GM12878 (cell line): ENCODE measurements around the gene SLX4IP. TPM values are rescaled to one million over a fixed set of nuclear protein-coding genes. Genes with fewer than 3 reads are reported as not detected.
"Not testable (repeated sequence)": the region's sequence is repeated elsewhere in the genome, so short reads cannot be mapped to it uniquely, and the experiment has no call there.

ENCODE experiments used
- ATAC-seq: fragments of 200-7000 bp; cut with Tn5 transposase; 3 replicates; pipeline ENCODE4 v1.9.1; 2020; ENCODE audit warnings: mild to moderate bottlenecking, moderate library complexity
- BruUV-seq: library from RNA; stranded (reverse); fragments of 400-500 nt; replicated peaks from 2 replicates; lab custom pipeline; 2021; lab: Mats Ljungman, UMichigan
- CTCF ChIA-PET: fragments of 300-600 bp; sonication (Branson Sonifier 250); formaldehyde crosslinking; extraction: SDS; loops from one replicate; lab custom pipeline; 2021; ENCODE audit warnings: inconsistent platforms; lab: Yijun Ruan, JAX
- POLR2A ChIA-PET: fragments of 350-600 bp; formaldehyde crosslinking; extraction: SDS; loops from one replicate; lab custom pipeline; 2021; ENCODE audit warnings: inconsistent platforms; lab: Charles Lee
- RAD21 ChIA-PET: fragments of 300-600 bp; sonication (Branson Sonifier 250); formaldehyde crosslinking; loops from one replicate; lab custom pipeline; 2023; ENCODE audit warnings: antibody characterized with exemption; ENCODE audit not compliant: unreplicated experiment; lab: Charles Lee
- SMC1A ChIA-PET: fragments of 300-600 bp; sonication (Branson Sonifier 250); formaldehyde crosslinking; loops from one replicate; lab custom pipeline; 2023; ENCODE audit not compliant: unreplicated experiment, uncharacterized antibody; lab: Charles Lee
- DNase-seq: peaks from one replicate; pipeline ENCODE4 v3.0.0-alpha.2; 2011; ENCODE audit warnings: low read depth, low spot score
- FAIRE-seq: peaks from 3 replicates; lab custom pipeline; 2011; peaks lifted over from hg19 to GRCh38; lab: Jason Lieb, UNC
- H2AFZ ChIP-seq: 2 replicates; pipeline ENCODE4 v1.6.0; 2011; ENCODE audit warnings: low read depth, low read length, control low read depth; ENCODE audit not compliant: control insufficient read depth
- H3K27ac ChIP-seq: 2 replicates; pipeline ENCODE4 v1.5.1; 2011; ENCODE audit warnings: control low read depth; ENCODE audit not compliant: control insufficient read depth, insufficient read depth
- H3K27me3 ChIP-seq, 2 experiments: replicated peaks in 1 of 2; 2 replicates each; pipeline versions ENCODE4 v1.6.0 to v1.6.1; 2011; ENCODE audit warnings: low read length in 1 of 2; ENCODE audit not compliant: control insufficient read depth in 2 of 2, insufficient read depth in 2 of 2
- H3K36me3 ChIP-seq, 2 experiments: 2 replicates each; pipeline ENCODE4 v1.5.1; 2011; ENCODE audit warnings: low read length in 1 of 2; ENCODE audit not compliant: control insufficient read depth in 2 of 2, insufficient read depth in 2 of 2
- H3K4me1 ChIP-seq: 2 replicates; pipeline ENCODE4 v1.6.1; 2011; ENCODE audit warnings: mild to moderate bottlenecking, low read length, moderate library complexity, mixed read lengths; ENCODE audit not compliant: control insufficient read depth, insufficient read depth
- H3K4me2 ChIP-seq: 2 replicates; pipeline ENCODE4 v1.6.0; 2011; ENCODE audit warnings: control low read depth; ENCODE audit not compliant: control insufficient read depth, insufficient read depth
- H3K4me3 ChIP-seq: fragments of 200-600 bp; sonication (generic); 2 replicates; pipeline ENCODE4 v1.5.1; 2016
- H3K79me2 ChIP-seq: 2 replicates; pipeline ENCODE4 v1.6.0; 2011; ENCODE audit warnings: low read length; ENCODE audit not compliant: control insufficient read depth, insufficient read depth
- H3K9ac ChIP-seq: 2 replicates; pipeline ENCODE4 v1.8.0; 2011; ENCODE audit warnings: low read length, control low read depth, mixed read lengths; ENCODE audit not compliant: control insufficient read depth, insufficient read depth
- H3K9me3 ChIP-seq: replicated peaks from 3 replicates; pipeline ENCODE4 v1.5.1; 2011; ENCODE audit warnings: mild to moderate bottlenecking, low read length; ENCODE audit not compliant: control insufficient read depth, insufficient read depth
- H4K20me1 ChIP-seq: 2 replicates; pipeline ENCODE4 v1.6.0; 2011; ENCODE audit not compliant: control insufficient read depth, insufficient read depth
- ATF7 ChIP-seq: fragments of 450-650 bp; IDR thresholded peaks from 2 replicates; pipeline ENCODE4 v1.6.1; 2016; ENCODE audit warnings: low read depth, mild to moderate bottlenecking
- BHLHE40 ChIP-seq, 2 experiments: fragments of 450-650 bp in 1 of 2; IDR thresholded peaks; 2 replicates each; pipeline ENCODE4 v1.6.1; 2011 to 2017; ENCODE audit warnings: low read depth in 2 of 2, borderline replicate concordance in 1 of 2, improper control_type of control experiment in 1 of 2, low read length in 1 of 2, mild to moderate bottlenecking in 1 of 2
- CREB1 ChIP-seq: IDR thresholded peaks from 2 replicates; pipeline ENCODE4 v1.6.1; 2012; ENCODE audit warnings: low read depth, mild to moderate bottlenecking, inconsistent platforms
- IKZF1 ChIP-seq: fragments of 450-650 bp; conservative IDR thresholded peaks from 2 replicates; pipeline ENCODE4 v1.6.1; 2017; ENCODE audit warnings: antibody characterized with exemption, mild to moderate bottlenecking
- KDM1A ChIP-seq: fragments of 200-600 bp; sonication (generic); IDR thresholded peaks from 2 replicates; pipeline ENCODE4 v1.6.1; 2016; ENCODE audit warnings: borderline replicate concordance
- PML ChIP-seq: IDR thresholded peaks from 2 replicates; pipeline ENCODE4 v1.6.1; 2012; ENCODE audit warnings: low read length, inconsistent platforms
- ZNF384 ChIP-seq: IDR thresholded peaks from 2 replicates; pipeline ENCODE4 v1.6.1; 2012; ENCODE audit warnings: low read depth, mild to moderate bottlenecking, low read length, improper control_type of control experiment, borderline replicate concordance
- WGBS: methylation state at CpG from one replicate; pipeline ENCODE4 v1.1.6; 2016; ENCODE audit warnings: low lambda C conversion rate; ENCODE audit not compliant: insufficient replicate concordance, insufficient coverage; ENCODE audit errors: missing lambda C conversion rate; 5-methylcytosine and 5-hydroxymethylcytosine counted together
- in situ Hi-C: fragments of 300-500 bp; cut with MboI; formaldehyde crosslinking; loops from 9 replicates; pipeline ENCODE4 v1.14.3; 2018; ENCODE audit warnings: mixed read lengths
- intact Hi-C: fragments of 100-400 bp; cut with micrococcal nuclease; formaldehyde crosslinking; loops from one replicate; pipeline ENCODE4 v1.14.2; 2022; ENCODE audit not compliant: unreplicated experiment
- polyA plus RNA-seq, 11 experiments: library from polyadenylated mRNA; depleted of rRNA in 4 of 11; unstranded in 6 of 11; stranded (reverse) in 5 of 11; fragments of >200 nt; fragmentation: Nextera tagmentation in 4 of 11; fragmentation: Illumina TruSeq in 1 of 11; extraction: Ambion mirVana in 4 of 11; extraction: Trizol in 1 of 11; gene quantifications; 1 replicate in 1 of 11; 2 replicates in 10 of 11; pipeline versions ENCODE4 v1.2.1 to v1.2.3, GENCODE V29; 2011 to 2016; ENCODE audit warnings: inconsistent platforms in 2 of 11, missing spikeins in 2 of 11, low read depth in 1 of 11
- total RNA-seq, 4 experiments: library from RNA; depleted of rRNA in 3 of 4; stranded (reverse); fragments of >200 nt in 3 of 4; fragmentation: Illumina TruSeq in 1 of 4; extraction: Trizol in 1 of 4; gene quantifications; 2 replicates each; pipeline versions ENCODE4 v1.2.1 to v1.2.3, GENCODE V29; 2013 to 2021
- TF ChIP-seq, protein P1 (sequence below): fragments of 450-650 bp; IDR thresholded peaks from 2 replicates; pipeline ENCODE4 v1.6.1; 2017; ENCODE audit warnings: low read depth, mild to moderate bottlenecking, moderate library complexity

Gene SLX4IP
- total and polyA plus RNA-seq, 10 of the 15 experiments (the other 5 are each of a cell fraction or from before 2014, with no cell fraction given): 2.2 to 11.0 (median 6.3) TPM

DNA sequence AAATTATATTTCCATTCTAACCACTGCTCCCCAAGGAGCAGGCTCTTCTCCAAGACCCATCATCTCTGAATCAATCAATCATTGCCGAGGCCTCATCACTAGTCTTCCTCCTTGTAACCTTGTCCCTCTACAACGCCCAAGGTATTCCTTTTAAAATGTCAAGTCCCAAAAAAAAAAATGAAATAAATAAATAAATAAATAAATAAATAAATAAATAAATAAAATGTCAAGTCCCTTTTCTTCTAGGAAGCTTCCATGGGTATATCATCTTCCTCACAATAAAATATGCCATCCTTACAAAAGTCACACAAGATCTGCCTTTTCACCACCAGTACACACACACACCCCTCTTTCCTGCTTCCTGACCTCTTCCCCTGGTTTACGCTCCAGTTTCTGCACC, 181.1 kb downstream of the SLX4IP start:
- RAD21 ChIA-PET: no interaction called here
- Histone ChIP-seq H3K9me3 (no peaks in the 10 kb centered on the region), H3K4me1 (no peaks in the 10 kb centered on the region), H3K79me2 (no peaks in the 10 kb centered on the region), H3K9ac (no peak overlapping the region), H3K4me3 (no peak overlapping the region), H2AFZ (no peak overlapping the region), H3K4me2 (no peak overlapping the region), H4K20me1 (no peaks in the 10 kb centered on the region), H3K36me3 (peaks cover 0 to 2% of the 10 kb centered on the region in 2 experiments; a peak in 1 of 4 replicates), H3K27ac (no peak overlapping the region), H3K27me3 (no peaks in the 10 kb centered on the region)
- no peak for DNase-seq
- no peak for FAIRE-seq
- intact Hi-C loops: no loop called here
- SMC1A ChIA-PET: no interaction called here
- TF ChIP-seq, protein P1, sequence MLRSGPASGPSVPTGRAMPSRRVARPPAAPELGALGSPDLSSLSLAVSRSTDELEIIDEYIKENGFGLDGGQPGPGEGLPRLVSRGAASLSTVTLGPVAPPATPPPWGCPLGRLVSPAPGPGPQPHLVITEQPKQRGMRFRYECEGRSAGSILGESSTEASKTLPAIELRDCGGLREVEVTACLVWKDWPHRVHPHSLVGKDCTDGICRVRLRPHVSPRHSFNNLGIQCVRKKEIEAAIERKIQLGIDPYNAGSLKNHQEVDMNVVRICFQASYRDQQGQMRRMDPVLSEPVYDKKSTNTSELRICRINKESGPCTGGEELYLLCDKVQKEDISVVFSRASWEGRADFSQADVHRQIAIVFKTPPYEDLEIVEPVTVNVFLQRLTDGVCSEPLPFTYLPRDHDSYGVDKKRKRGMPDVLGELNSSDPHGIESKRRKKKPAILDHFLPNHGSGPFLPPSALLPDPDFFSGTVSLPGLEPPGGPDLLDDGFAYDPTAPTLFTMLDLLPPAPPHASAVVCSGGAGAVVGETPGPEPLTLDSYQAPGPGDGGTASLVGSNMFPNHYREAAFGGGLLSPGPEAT: no peak
- no peak for TF ChIP-seq IKZF1
- no peak for TF ChIP-seq KDM1A
- no peak for TF ChIP-seq ATF7
- TF ChIP-seq PML: no peak
- TF ChIP-seq ZNF384: no peak
- TF ChIP-seq BHLHE40 (IDR thresholded peaks at IDR 0.05; ENCODE audit: borderline replicate concordance in 1 of 2, low read depth in 2 of 2, low read length in 1 of 2): no peak
- TF ChIP-seq CREB1: no peak
- WGBS: 83% methylated on average over 3 of the region's 3 CpGs
- no peak for ATAC-seq
- POLR2A ChIA-PET: no interaction called here
- CTCF ChIA-PET: no interaction called here
- BruUV-seq: no TSS peak
- in situ Hi-C loops: no loop called here

GRCh38 chr20:10617549-10618133, 182.5 kb downstream of the SLX4IP start:
- BruUV-seq, H3K36me3 ChIP-seq, H2AFZ ChIP-seq, H3K27ac ChIP-seq, RAD21 ChIA-PET, ATAC-seq, SMC1A ChIA-PET, intact Hi-C loops, FAIRE-seq, H3K4me2 ChIP-seq, H3K79me2 ChIP-seq, H3K4me1 ChIP-seq, H3K4me3 ChIP-seq, H4K20me1 ChIP-seq, POLR2A ChIA-PET, H3K9ac ChIP-seq, H3K9me3 ChIP-seq, H3K27me3 ChIP-seq, DNase-seq, in situ Hi-C loops: not testable (repeated sequence)
- CTCF ChIA-PET: interaction anchor here (0.9 kb wide), 1 partner anchor 13 kb away, joined by 3 read pairs; no protein-coding TSS in a partner anchor
- WGBS: 94% methylated on average over 4 of the region's 4 CpGs
